ENCODE measurements around the gene BSPRY.
"Not testable (repeated sequence)": the region's sequence is repeated elsewhere in the genome, so short reads cannot be mapped to it uniquely, and the experiment has no call there.

Gene BSPRY

GRCh38 chr9:113399646-113400200, 50.4 kb downstream of the BSPRY start:
- H3K4me3 ChIP-seq (ENCODE audit: low read length): peak overlapping the region; percentile 95
- peak overlapping the region; percentile 89 for H3K9ac ChIP-seq (ENCODE audit: low read length)
- no peaks in the 10 kb centered on the region for H3K36me3 ChIP-seq (ENCODE audit: control insufficient read depth, insufficient read depth, low read length, severe bottlenecking)
- peaks cover 38% of the 10 kb centered on the region for H3K4me1 ChIP-seq (ENCODE audit: control insufficient read depth, insufficient read depth, low read length)
- no peaks in the 10 kb centered on the region for H3K9me3 ChIP-seq (ENCODE audit: control insufficient read depth, low read length)
- H3K27me3 ChIP-seq (replicated peaks; ENCODE audit: control insufficient read depth, insufficient read depth, low read length): no peaks in the 10 kb centered on the region
- DNase-seq (ENCODE audit: low read depth): no peak

GRCh38 chr9:113401027-113401792, 51.9 kb downstream of the BSPRY start, which contains the start of gene ALAD:
ALAD (minus strand) TSS chr9:113401284; CDS start chr9:113393559, 7,725 bp downstream.
- peak; percentile 100 for DNase-seq (ENCODE audit: low read depth)
- peaks cover 38% of the 10 kb centered on the region for H3K4me1 ChIP-seq (ENCODE audit: control insufficient read depth, insufficient read depth, low read length)

DNA sequence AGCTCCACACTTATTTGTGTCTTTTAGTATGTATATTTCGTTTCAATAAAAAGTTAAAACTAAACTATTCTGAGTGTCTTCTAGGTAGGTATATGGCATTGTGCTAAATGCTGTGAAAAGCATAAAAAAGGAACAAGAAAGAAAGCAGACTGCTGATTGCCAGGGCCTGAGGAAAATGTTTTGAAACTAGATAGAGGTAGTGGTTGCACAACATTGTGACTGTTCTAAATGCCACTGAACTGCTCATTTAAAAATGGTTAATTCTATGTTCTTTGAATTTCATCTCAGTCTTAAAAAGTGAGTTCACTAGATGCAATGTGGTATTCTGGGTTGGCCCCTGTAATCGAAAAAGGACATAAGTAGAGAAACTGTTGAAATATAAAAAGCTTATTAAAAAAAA, 54.3 kb downstream of the BSPRY start:
- peak; percentile 45 for DNase-seq (ENCODE audit: low read depth)
- no peaks in the 10 kb centered on the region for H3K9me3 ChIP-seq (ENCODE audit: control insufficient read depth, low read length)
- H3K27me3 ChIP-seq (replicated peaks; ENCODE audit: control insufficient read depth, insufficient read depth, low read length): no peaks in the 10 kb centered on the region
- H3K9ac ChIP-seq (ENCODE audit: low read length): peak overlapping the region; percentile 55
- H3K36me3 ChIP-seq (ENCODE audit: control insufficient read depth, insufficient read depth, low read length, severe bottlenecking): peaks cover 13% of the 10 kb centered on the region
- H3K4me3 ChIP-seq (ENCODE audit: low read length): no peak overlapping the region
- H3K4me1 ChIP-seq (ENCODE audit: control insufficient read depth, insufficient read depth, low read length): peaks cover 28% of the 10 kb centered on the region

More at GRCh38 chr9:113401027-113401792, 51.9 kb downstream of the BSPRY start, which contains the start of gene ALAD:
- H3K9ac ChIP-seq (ENCODE audit: low read length): peak within 1 kb of the TSS; percentile 89
- peak within 1 kb of the TSS; percentile 95 for H3K4me3 ChIP-seq (ENCODE audit: low read length)
- H3K9me3 ChIP-seq (ENCODE audit: control insufficient read depth, low read length): no peaks in the 10 kb centered on the region
- no peaks in the 10 kb centered on the region for H3K27me3 ChIP-seq (replicated peaks; ENCODE audit: control insufficient read depth, insufficient read depth, low read length)
- H3K36me3 ChIP-seq (ENCODE audit: control insufficient read depth, insufficient read depth, low read length, severe bottlenecking): no peaks in the 10 kb centered on the region

GRCh38 chr9:113406353-113406752, 57.0 kb downstream of the BSPRY start:
- not testable (repeated sequence) for H3K9ac ChIP-seq (ENCODE audit: low read length); H3K9me3 ChIP-seq (ENCODE audit: control insufficient read depth, low read length); DNase-seq (ENCODE audit: low read depth); H3K27me3 ChIP-seq (replicated peaks; ENCODE audit: control insufficient read depth, insufficient read depth, low read length); H3K4me3 ChIP-seq (ENCODE audit: low read length)
- Histone ChIP-seq H3K4me1 (ENCODE audit: control insufficient read depth, insufficient read depth, low read length) (peaks cover 20% of the 10 kb centered on the region), H3K36me3 (ENCODE audit: control insufficient read depth, insufficient read depth, low read length, severe bottlenecking) (peaks cover 15% of the 10 kb centered on the region)

GRCh38 chr9:113406873-113407511, 57.7 kb downstream of the BSPRY start:
- H3K27me3 ChIP-seq (replicated peaks; ENCODE audit: control insufficient read depth, insufficient read depth, low read length); H3K4me3 ChIP-seq (ENCODE audit: low read length); H3K9me3 ChIP-seq (ENCODE audit: control insufficient read depth, low read length); H3K9ac ChIP-seq (ENCODE audit: low read length): not testable (repeated sequence)
- peak; percentile 86 for DNase-seq (ENCODE audit: low read depth)
- Histone ChIP-seq H3K4me1 (ENCODE audit: control insufficient read depth, insufficient read depth, low read length) (peaks cover 15% of the 10 kb centered on the region), H3K36me3 (ENCODE audit: control insufficient read depth, insufficient read depth, low read length, severe bottlenecking) (peaks cover 15% of the 10 kb centered on the region)

GRCh38 chr9:113409481-113409880, 60.1 kb downstream of the BSPRY start:
- H3K4me1 ChIP-seq (ENCODE audit: control insufficient read depth, insufficient read depth, low read length): peaks cover 6% of the 10 kb centered on the region
- peak overlapping the region; percentile 97 for H3K9ac ChIP-seq (ENCODE audit: low read length)
- H3K27me3 ChIP-seq (replicated peaks; ENCODE audit: control insufficient read depth, insufficient read depth, low read length): no peaks in the 10 kb centered on the region
- DNase-seq (ENCODE audit: low read depth): peak; percentile 28
- H3K36me3 ChIP-seq (ENCODE audit: control insufficient read depth, insufficient read depth, low read length, severe bottlenecking): peaks cover 15% of the 10 kb centered on the region
- H3K4me3 ChIP-seq (ENCODE audit: low read length): peak overlapping the region; percentile 93
- H3K9me3 ChIP-seq (ENCODE audit: control insufficient read depth, low read length): no peaks in the 10 kb centered on the region

DNA sequence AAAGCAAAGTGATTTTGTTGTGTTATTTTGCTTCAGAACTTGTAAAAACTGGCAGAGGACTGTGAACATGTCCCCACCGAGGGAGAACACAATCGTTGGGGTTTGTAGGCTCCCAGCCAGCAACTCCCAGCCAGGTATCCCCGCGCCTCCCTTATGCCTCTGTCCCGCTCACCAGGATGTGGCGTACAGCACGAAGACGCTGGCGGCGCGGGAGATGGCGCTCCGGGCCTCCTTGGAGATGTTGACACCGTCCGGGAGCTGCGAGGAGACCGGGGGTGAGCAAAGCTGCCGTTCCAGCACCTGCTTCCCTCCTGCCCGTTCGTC, 60.5 kb downstream of the BSPRY start:
- Histone ChIP-seq H3K9me3 (ENCODE audit: control insufficient read depth, low read length) (no peaks in the 10 kb centered on the region), H3K9ac (ENCODE audit: low read length) (peak overlapping the region; percentile 97), H3K36me3 (ENCODE audit: control insufficient read depth, insufficient read depth, low read length, severe bottlenecking) (peaks cover 15% of the 10 kb centered on the region), H3K4me1 (ENCODE audit: control insufficient read depth, insufficient read depth, low read length) (peaks cover 6% of the 10 kb centered on the region), H3K27me3 (replicated peaks; ENCODE audit: control insufficient read depth, insufficient read depth, low read length) (no peaks in the 10 kb centered on the region), H3K4me3 (ENCODE audit: low read length) (peak overlapping the region; percentile 93)
- no peak for DNase-seq (ENCODE audit: low read depth)

DNA sequence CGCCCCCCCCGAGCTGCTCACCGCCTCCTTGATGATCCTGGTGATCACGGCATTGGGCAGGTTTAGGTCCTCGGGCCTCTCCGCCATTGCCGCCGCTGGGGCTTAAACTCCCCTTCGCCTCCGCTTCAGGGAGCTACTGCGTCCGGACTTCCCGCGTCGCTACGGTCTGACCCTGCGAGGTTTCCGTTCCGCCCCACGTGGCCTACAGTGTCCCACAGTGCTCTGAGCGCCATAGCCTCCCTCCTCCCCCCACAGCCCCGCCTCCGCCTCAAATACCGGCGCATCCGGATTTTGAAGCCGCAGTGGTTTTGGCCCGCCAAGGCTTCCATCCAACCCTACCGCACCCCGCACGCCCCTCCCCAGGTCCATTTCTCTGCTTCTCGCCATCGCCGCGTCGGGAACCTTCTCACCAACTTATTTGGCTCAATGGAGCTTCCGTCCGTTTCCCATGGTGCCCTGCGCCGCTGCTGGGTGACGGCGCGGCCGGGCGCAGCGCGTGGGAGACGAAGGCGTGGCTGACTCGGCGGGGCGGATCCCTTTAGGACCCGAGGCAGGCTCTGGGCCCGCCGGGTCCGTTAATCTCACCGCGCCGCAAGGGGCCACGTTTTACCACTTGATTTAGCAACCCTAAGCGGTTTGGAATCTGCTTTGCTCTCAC, 61.0 kb downstream of the BSPRY start, which contains the start of the genes C9orf43 and POLE3:
TSS of gene C9orf43 (plus strand) at position 541 of the 658 bp plus-strand sequence. CDS start 2,747 bp downstream, outside the sequence.
TSS of gene POLE3 (minus strand) at position 469 of the 658 bp plus-strand sequence. CDS start at position 87, 382 bp downstream.
- H3K36me3 ChIP-seq (ENCODE audit: control insufficient read depth, insufficient read depth, low read length, severe bottlenecking): peaks cover 15% of the 10 kb centered on the region
- DNase-seq (ENCODE audit: low read depth): peak; percentile 99
- peaks cover 6% of the 10 kb centered on the region for H3K4me1 ChIP-seq (ENCODE audit: control insufficient read depth, insufficient read depth, low read length)
- no peaks in the 10 kb centered on the region for H3K9me3 ChIP-seq (ENCODE audit: control insufficient read depth, low read length)
- H3K27me3 ChIP-seq (replicated peaks; ENCODE audit: control insufficient read depth, insufficient read depth, low read length): no peaks in the 10 kb centered on the region
- peak within 1 kb of the TSS; percentile 97 for H3K9ac ChIP-seq (ENCODE audit: low read length)
- peak within 1 kb of the TSS; percentile 93 for H3K4me3 ChIP-seq (ENCODE audit: low read length)

GRCh38 chr9:113416149-113416721, 66.9 kb downstream of the BSPRY start:
- no peak for DNase-seq (ENCODE audit: low read depth)
- Histone ChIP-seq H3K36me3 (ENCODE audit: control insufficient read depth, insufficient read depth, low read length, severe bottlenecking) (no peaks in the 10 kb centered on the region), H3K4me3 (ENCODE audit: low read length) (no peak overlapping the region), H3K4me1 (ENCODE audit: control insufficient read depth, insufficient read depth, low read length) (no peaks in the 10 kb centered on the region), H3K9me3 (ENCODE audit: control insufficient read depth, low read length) (no peaks in the 10 kb centered on the region), H3K9ac (ENCODE audit: low read length) (no peak overlapping the region), H3K27me3 (replicated peaks; ENCODE audit: control insufficient read depth, insufficient read depth, low read length) (no peaks in the 10 kb centered on the region)

DNA sequence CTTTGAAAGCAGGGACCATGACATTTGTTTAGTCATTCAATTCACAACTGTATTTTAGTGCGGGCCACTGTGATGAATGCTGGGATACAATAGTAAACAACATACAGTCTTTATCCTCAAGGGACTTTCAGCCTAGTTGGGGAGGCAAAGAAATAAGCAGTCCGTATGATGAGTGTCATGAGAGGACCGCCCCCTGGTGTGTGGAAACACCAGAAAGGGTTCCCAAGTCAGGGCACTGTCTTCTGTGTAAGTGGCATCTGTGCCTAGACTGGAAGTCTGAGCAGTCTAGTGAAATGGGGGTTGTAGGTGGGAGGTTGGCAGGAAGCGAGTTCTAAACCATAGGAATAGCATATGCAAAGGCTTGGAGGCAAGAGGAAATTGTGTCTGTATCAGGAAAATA, 68.0 kb downstream of the BSPRY start:
- Histone ChIP-seq H3K4me3 (ENCODE audit: low read length) (no peak overlapping the region), H3K9me3 (ENCODE audit: control insufficient read depth, low read length) (no peaks in the 10 kb centered on the region), H3K9ac (ENCODE audit: low read length) (no peak overlapping the region), H3K4me1 (ENCODE audit: control insufficient read depth, insufficient read depth, low read length) (no peaks in the 10 kb centered on the region), H3K27me3 (replicated peaks; ENCODE audit: control insufficient read depth, insufficient read depth, low read length) (no peaks in the 10 kb centered on the region), H3K36me3 (ENCODE audit: control insufficient read depth, insufficient read depth, low read length, severe bottlenecking) (no peaks in the 10 kb centered on the region)
- DNase-seq (ENCODE audit: low read depth): no peak

Measured in adipocyte (in vitro differentiated cells).